SK-N-SH (cell line): Measurements from ENCODE around the gene DACH1.

Experiments used
- EP300 ChIP-seq, 2 experiments: IDR thresholded peaks; 2 replicates each; pipeline versions ENCODE4 v1.4.0 to v1.6.1; 2012; ENCODE audit warnings: borderline replicate concordance in 1 of 2, low read depth in 1 of 2, low read length in 1 of 2
- EZH2phosphoT487 ChIP-seq: fragments of 200-600 bp; sonication (generic); IDR thresholded peaks from 2 replicates; pipeline ENCODE4 v1.6.1; 2017; ENCODE audit warnings: low read depth, mixed run types, mild to moderate bottlenecking, antibody characterized with exemption, moderate library complexity, borderline replicate concordance
- POLR2AphosphoS5 ChIP-seq: IDR thresholded peaks from 2 replicates; pipeline ENCODE4 v1.6.1; 2012; ENCODE audit warnings: low read depth, low read length
- RCOR1 ChIP-seq: fragments of 150-350 bp; IDR thresholded peaks from 2 replicates; pipeline ENCODE4 v1.6.1; 2017; ENCODE audit warnings: antibody characterized with exemption, low read length
- REST ChIP-seq: IDR thresholded peaks from 2 replicates; pipeline ENCODE4 v1.6.1; 2012; ENCODE audit warnings: mild to moderate bottlenecking, low read depth, low read length, moderate library complexity
- RFX5 ChIP-seq: IDR thresholded peaks from 2 replicates; pipeline ENCODE4 v1.6.1; 2012; ENCODE audit warnings: mild to moderate bottlenecking, improper control_type of control experiment, low read length
- SIN3A ChIP-seq: IDR thresholded peaks from 2 replicates; pipeline ENCODE4 v1.6.1; 2012; ENCODE audit warnings: low read depth, mild to moderate bottlenecking, low read length, moderate library complexity, borderline replicate concordance
- SMC3 ChIP-seq: IDR thresholded peaks from 2 replicates; pipeline ENCODE4 v1.6.1; 2012; ENCODE audit warnings: low read depth, low read length, improper control_type of control experiment
- TEAD4 ChIP-seq: IDR thresholded peaks from 2 replicates; pipeline ENCODE4 v1.4.0; 2012; ENCODE audit warnings: mild to moderate bottlenecking, borderline replicate concordance; ENCODE audit not compliant: insufficient read depth
- YY1 ChIP-seq: IDR thresholded peaks from 2 replicates; pipeline ENCODE4 v1.4.0; 2012; ENCODE audit warnings: low read depth, mild to moderate bottlenecking
- TF ChIP-seq, protein P1 (sequence below): fragments of 200-600 bp; sonication (generic); IDR thresholded peaks from 2 replicates; pipeline ENCODE4 v1.6.1; 2017; ENCODE audit warnings: antibody characterized with exemption, mild to moderate bottlenecking, moderate library complexity
- TF ChIP-seq, protein P2 (sequence below): IDR thresholded peaks from 2 replicates; pipeline ENCODE4 v1.4.0; 2012; ENCODE audit warnings: low read depth, borderline replicate concordance

DNA sequence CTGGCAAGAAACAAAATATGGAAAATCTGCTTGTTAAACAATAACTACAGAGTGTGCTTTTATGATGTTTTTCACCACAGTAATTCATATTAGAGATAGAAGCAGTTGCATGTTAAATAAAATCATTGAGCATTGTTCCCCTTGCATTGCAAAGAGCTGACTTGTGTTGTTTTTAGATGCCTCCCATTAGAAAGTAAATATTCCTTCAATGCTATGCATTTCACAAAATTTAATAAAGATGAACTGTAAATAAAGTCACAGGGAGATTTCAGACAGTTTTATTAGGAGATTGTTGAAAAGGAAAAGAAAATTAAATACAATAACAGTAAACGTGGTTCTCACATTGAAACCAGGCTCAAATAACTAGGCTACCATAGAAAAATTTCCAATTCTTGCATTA, 429.3 kb downstream of the DACH1 start:
- TF ChIP-seq RFX5 (no peak), EZH2phosphoT487 (no peak), RCOR1 (no peak), EP300 (IDR thresholded peaks at IDR 0.05; ENCODE audit: borderline replicate concordance in 1 of 2, low read depth in 1 of 2, low read length in 1 of 2) (no peak), TEAD4 (no peak), SIN3A (no peak), SMC3 (no peak), REST (no peak), POLR2AphosphoS5 (no peak), YY1 (no peak)
- TF ChIP-seq, protein P1, sequence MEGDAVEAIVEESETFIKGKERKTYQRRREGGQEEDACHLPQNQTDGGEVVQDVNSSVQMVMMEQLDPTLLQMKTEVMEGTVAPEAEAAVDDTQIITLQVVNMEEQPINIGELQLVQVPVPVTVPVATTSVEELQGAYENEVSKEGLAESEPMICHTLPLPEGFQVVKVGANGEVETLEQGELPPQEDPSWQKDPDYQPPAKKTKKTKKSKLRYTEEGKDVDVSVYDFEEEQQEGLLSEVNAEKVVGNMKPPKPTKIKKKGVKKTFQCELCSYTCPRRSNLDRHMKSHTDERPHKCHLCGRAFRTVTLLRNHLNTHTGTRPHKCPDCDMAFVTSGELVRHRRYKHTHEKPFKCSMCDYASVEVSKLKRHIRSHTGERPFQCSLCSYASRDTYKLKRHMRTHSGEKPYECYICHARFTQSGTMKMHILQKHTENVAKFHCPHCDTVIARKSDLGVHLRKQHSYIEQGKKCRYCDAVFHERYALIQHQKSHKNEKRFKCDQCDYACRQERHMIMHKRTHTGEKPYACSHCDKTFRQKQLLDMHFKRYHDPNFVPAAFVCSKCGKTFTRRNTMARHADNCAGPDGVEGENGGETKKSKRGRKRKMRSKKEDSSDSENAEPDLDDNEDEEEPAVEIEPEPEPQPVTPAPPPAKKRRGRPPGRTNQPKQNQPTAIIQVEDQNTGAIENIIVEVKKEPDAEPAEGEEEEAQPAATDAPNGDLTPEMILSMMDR: no peak
- TF ChIP-seq, protein P2, sequence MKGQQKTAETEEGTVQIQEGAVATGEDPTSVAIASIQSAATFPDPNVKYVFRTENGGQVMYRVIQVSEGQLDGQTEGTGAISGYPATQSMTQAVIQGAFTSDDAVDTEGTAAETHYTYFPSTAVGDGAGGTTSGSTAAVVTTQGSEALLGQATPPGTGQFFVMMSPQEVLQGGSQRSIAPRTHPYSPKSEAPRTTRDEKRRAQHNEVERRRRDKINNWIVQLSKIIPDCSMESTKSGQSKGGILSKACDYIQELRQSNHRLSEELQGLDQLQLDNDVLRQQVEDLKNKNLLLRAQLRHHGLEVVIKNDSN: no peak
